SU-DHL-6 (cell line): Measurements from ENCODE around the gene SLX4IP.

Experiments used
- CTCF ChIP-seq: fragments of 200-600 bp; sonication (generic); IDR thresholded peaks from one replicate; pipeline ENCODE4 v1.5.1; 2017; ENCODE audit warnings: antibody characterized with exemption, mild to moderate bottlenecking, low read length, moderate library complexity; ENCODE audit not compliant: insufficient read depth, poor library complexity, severe bottlenecking
- EZH2phosphoT487 ChIP-seq: fragments of 200-600 bp; sonication (generic), shearing (Covaris generic); conservative IDR thresholded peaks from 2 replicates; pipeline ENCODE4 v1.6.1; 2018; ENCODE audit warnings: mild to moderate bottlenecking, antibody characterized with exemption, low read length, moderate library complexity, mixed read lengths

- TF ChIP-seq CTCF = no peak
- no peak for TF ChIP-seq EZH2phosphoT487
These were observed 178.8 kb downstream of the SLX4IP start for GRCh38 chr20:10613911-10614310.
